DMS 273 (cell line): ENCODE data around the gene WDR45.
"Not testable (repeated sequence)": the region's sequence is repeated elsewhere in the genome, so short reads cannot be mapped to it uniquely, and the experiment has no call there.

Experiments used
- DNase-seq: peaks from one replicate; lab custom pipeline; 2025; ENCODE audit not compliant: unreplicated experiment; lab: John Stamatoyannopoulos, UW

The WDR45 gene

GRCh38 chrX:49079489-49080428, at the start of gene WDR45:
Gene WDR45, minus strand, starts transcription at chrX:49079887. Its CDS starts 1,792 bp downstream, at chrX:49078095.
- peak; percentile 79 for DNase-seq

GRCh38 chrX:49129427-49129826, 49.7 kb upstream of the WDR45 start:
- no peak for DNase-seq

DNA sequence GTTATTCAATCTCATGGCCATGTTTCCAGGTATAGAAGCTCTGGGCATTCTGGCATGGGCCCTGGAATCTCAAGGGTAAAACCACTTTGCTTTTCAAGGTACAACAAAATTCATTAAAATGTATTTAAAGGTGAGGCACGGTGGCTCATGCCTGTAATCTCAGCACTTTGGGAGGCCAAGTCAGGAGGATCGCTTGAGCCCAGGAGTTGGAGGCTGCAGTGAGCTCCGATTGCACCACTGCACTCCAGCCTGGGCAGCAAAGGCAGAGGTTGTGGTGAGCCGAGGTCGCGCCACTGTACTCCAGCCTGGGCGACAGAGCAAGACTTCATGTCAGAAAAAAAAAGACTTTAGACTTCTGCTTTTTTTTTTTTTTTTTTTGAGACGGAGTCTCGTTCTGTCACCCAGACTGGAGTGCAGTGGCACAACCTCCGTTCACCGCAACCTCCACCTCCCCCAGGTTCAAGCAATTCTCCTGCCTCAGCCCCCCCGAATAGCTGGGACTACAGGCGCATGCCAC, 48.1 kb upstream of the WDR45 start:
- DNase-seq, result not testable (repeated sequence)

- DNase-seq, result no peak
These were observed 42.8 kb upstream of the WDR45 start for GRCh38 chrX:49122499-49122898.

DNA sequence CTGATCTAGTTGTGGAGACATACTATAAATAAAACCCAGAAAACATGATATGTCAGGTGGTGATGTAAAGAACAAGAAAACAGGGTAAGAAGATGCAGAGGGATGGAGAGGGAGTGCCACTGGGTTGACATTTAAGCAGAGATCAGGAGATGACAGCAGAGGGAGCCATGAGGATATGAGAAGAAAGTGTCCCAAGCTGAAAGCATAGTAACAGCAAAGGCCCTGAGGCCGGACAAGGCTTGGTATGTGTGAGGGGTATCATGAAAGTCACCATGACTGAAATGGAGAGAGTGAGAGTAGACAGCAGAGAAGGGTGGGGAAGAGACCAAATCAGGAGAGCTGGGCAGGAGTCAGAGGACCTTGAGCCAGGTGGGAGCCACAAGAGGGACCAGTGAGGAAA, 40.4 kb upstream of the WDR45 start:
- no peak for DNase-seq

GRCh38 chrX:49117581-49117980, 37.9 kb upstream of the WDR45 start:
- DNase-seq, result no peak

DNA sequence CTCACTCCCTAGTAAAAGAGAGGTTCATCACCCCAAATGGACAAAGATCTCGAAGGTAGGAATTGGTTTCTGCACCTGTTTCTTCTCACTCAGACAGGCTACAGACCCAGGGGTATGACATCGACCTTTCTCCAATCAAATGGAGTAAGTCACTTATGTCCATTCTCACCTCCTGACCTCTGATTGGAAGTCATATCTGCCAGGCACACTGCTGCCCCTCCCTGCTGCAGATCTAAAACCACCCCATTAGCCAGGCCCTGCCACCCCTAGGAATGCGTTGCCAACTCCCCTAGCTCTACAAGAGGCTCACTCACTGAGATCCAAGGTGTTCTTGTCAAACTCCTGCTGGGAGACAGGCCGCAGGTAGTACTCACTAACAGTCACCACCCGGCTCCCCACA, 37.0 kb upstream of the WDR45 start:
- DNase-seq, result no peak

- no peak for DNase-seq
These were observed 36.4 kb upstream of the WDR45 start for GRCh38 chrX:49116076-49116475.

DNA sequence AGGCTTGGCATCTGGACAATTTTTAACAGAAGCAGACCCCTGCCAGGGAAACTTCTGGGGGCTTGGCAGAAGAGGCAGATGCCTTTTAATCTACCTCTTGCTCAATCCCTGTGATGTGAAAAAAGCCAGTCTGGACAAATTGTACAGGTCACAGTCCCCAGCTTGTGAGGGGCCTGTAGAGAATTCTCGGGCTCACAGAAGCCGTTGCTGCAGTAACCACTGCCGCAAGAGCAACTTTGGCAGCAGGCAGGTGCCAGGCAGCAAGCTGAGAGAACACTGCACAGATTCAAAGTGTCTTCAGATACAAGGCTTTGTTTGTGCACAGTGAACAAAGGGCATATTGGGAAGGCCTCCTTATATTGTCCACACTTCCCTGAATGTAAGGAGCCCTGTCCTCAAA, 32.1 kb upstream of the WDR45 start:
- no peak for DNase-seq

- DNase-seq, result no peak
These were observed 30.7 kb upstream of the WDR45 start for GRCh38 chrX:49110417-49110816.

DNA sequence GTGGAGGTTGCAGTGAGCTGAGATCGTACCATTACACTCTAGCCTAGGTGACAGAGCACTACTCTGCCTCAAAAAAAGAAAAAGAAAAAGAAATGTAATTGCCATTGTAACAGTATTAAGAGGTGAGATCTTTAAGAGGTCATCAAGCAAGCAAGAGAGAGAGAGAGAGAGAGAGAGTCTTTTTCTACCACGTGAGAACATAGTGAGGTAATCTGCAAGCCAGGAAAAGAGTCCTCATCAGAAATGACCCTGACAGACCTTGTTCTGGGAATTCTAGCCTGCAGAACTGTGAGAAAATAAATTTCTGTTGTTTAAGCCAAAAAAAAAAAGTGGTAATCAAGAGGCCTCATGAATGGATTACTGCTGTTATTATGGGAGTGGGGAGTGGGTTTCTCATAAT, 29.0 kb upstream of the WDR45 start:
- no peak for DNase-seq

DNA sequence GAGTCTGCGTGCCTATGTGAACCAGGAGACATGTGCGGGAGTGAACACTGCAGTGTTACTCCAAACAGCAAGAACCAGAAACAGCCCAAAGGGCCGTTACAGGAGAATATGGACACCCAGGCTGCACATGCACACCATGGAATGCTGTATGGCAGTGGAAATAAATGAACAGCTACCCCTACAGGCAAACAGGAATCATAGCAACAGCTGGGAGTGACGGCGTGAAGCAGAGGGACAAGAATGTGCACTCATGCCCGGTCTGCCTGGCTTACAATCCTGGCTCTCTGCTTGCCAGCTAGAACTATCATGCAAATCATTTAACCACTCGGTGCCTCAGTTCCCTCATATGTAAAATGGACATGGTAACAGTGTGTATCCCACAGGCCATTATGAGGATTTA, 27.2 kb upstream of the WDR45 start:
- DNase-seq, result peak; percentile 69

DNA sequence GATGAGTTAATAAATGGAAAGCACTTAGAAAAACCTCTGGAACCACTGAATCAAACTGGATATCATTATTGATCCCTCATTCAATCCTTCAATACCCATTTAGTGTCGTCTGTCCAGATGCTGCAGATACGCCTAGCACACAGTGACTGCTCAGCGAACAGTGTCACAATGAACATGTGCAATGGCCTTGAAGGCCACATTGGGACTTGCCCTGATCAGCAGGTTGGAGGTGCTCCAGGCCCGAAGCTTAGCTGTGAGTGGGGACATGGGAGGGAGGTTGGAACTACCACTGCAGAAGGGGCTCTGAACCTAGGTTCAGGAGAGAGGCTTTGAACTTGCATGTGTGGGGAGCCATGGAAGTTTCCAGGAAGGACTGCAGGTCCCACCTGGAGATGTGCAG, 26.6 kb upstream of the WDR45 start:
- no peak for DNase-seq

- DNase-seq, result no peak
These were observed 23.9 kb upstream of the WDR45 start for GRCh38 chrX:49103637-49104036.

GRCh38 chrX:49102190-49102589, 22.5 kb upstream of the WDR45 start:
- no peak for DNase-seq

DNA sequence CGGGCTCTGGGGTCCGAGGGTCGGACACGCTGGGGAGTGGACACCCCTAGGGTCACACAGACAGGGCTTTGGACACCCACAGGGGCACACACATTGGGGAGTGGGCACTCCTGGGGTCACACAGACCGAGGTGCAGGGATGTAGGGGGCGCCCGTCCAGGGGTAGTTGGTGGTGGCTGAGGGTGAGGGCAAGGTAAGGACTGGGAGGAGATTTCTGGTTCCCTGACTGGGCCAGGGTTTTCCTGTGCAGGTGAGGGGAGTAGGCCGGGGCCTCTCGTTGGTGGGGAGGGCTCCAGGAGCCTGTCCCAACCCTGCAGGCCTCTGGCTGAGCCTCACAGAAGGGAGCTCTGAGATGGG, 21.9 kb upstream of the WDR45 start:
- DNase-seq, result no peak

DNA sequence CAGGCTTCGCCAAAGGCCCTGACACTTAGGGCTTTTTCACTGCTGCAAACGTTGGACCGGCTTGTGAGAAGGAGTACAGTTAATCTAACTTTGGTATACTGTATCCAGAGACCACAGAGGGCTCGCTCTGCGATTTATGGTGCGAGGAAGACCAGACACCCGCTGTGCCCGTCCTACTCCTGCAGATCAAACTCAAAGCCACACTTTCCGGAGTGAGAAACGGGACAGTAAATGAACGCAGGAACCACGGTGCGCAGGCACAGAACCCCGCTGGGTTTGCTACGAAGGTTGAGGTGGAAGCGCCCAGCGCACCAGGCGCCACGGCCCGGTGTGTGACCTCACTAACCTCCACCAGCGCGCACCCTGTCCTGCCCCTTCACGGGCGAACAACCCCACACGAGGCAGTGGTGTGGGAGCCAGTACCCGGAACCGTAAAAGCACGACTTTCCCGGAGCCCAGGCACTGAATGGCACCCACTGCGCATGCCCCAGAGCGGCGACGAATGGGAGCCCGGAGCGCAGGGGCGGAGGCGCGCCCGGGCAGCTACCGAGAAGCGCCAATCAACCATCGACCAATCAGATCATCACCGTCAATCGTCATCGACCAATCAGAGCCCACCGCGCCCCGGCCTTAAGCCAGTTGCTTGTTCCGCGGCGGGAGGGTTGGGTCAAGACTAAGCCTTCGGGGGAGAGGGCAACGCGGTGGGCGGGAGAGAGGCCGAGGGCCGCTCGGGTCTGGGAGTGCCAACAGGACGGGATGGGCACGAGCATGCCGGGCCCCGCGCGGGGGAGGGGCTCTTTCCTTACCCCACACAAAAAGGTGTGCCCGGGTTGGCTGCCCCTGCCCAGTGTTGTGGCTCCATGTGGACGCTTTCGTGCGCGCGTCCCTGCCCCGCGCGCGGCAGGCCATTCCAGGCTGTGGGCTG, 21.3 kb upstream of the WDR45 start:
- DNase-seq, result peak; percentile 97

- no peak for DNase-seq
These were observed 16.7 kb upstream of the WDR45 start for GRCh38 chrX:49096419-49096818.

DNA sequence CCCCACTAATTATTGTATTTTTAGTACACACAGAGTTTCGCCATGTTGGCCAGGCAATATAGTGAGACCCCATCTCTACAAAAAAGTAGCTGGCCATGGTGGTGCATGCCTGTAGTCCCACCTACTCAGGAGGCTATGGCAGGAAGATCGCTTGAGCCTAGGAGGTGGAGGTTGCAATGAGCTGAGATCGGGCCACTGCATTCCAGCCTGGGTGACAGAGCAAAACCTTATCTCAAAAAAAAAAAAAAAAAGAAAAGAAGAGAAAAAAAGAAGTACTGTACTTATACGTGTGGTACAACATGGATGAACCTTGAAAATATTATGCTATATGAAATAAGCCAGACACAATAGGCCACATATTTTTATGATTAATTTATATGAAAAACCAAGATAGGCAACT, 9.9 kb upstream of the WDR45 start:
- no peak for DNase-seq

GRCh38 chrX:49082271-49082871, 2.7 kb upstream of the WDR45 start:
- DNase-seq, result no peak

DNA sequence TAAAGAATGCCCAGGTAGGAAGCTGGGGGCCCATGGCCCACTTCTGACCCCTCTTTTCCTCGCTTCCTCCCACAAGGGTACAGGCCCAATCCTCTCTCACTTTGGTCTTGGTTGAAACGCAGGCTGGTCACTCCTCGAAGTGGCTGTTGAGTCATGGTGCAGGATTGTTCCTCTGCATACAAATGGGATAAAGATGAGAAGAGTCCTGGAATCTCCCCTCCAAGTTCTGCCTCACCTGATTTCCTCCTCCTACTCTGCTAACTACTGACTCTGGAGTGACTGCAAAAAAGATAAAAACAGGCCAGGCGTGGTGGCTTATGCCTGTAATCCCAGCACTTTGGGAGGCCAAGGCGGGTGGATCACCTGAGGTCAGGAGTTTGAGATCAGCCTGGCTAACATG, 1.7 kb downstream of the WDR45 start:
- DNase-seq, result no peak
